Neural progenitor cell (in vitro differentiated cells): ENCODE data around the gene PCNT. TPM values are rescaled to one million over a fixed set of nuclear protein-coding genes. Genes with fewer than 3 reads are reported as not detected.
"Not testable (repeated sequence)": the region's sequence is repeated elsewhere in the genome, so short reads cannot be mapped to it uniquely, and the experiment has no call there.

Experiments
- DNase-seq: peaks from one replicate; pipeline ENCODE4 v3.0.0-alpha.2; 2016; ENCODE audit warnings: low spot score
- H2AFZ ChIP-seq: fragments of 200-600 bp; sonication (generic); replicated peaks from 2 replicates; pipeline ENCODE4 v1.6.1; 2016; ENCODE audit warnings: antibody characterized with exemption
- H3F3A ChIP-seq: fragments of 200-600 bp; sonication (generic); 2 replicates; pipeline ENCODE4 v1.6.1; 2016; ENCODE audit warnings: antibody characterized with exemption, low read depth
- H3K27ac ChIP-seq: fragments of 200-600 bp; sonication (generic); 2 replicates; pipeline ENCODE4 v1.5.1; 2016; ENCODE audit warnings: mild to moderate bottlenecking
- H3K27me3 ChIP-seq: fragments of 200-600 bp; sonication (generic); 2 replicates; pipeline ENCODE4 v1.6.1; 2016; ENCODE audit warnings: mild to moderate bottlenecking, moderate library complexity
- H3K36me3 ChIP-seq: fragments of 200-600 bp; sonication (generic); 2 replicates; pipeline ENCODE4 v1.5.1; 2016
- H3K4me1 ChIP-seq: fragments of 200-600 bp; sonication (generic); 2 replicates; pipeline ENCODE4 v1.6.1; 2016; ENCODE audit warnings: mixed run types
- H3K4me2 ChIP-seq: fragments of 200-600 bp; sonication (generic); 2 replicates; pipeline ENCODE4 v1.6.1; 2016
- H3K4me3 ChIP-seq: fragments of 200-600 bp; sonication (generic); 2 replicates; pipeline ENCODE4 v1.5.1; 2016
- H3K79me2 ChIP-seq: fragments of 200-600 bp; sonication (generic); 2 replicates; pipeline ENCODE4 v1.6.1; 2016; ENCODE audit warnings: low read depth
- H3K9ac ChIP-seq: fragments of 200-600 bp; sonication (generic); 2 replicates; pipeline ENCODE4 v1.6.1; 2016
- H3K9me3 ChIP-seq: fragments of 200-600 bp; sonication (generic); 2 replicates; pipeline ENCODE4 v1.5.1; 2016; ENCODE audit warnings: low read depth
- H4K20me1 ChIP-seq: fragments of 200-600 bp; sonication (generic); 2 replicates; pipeline ENCODE4 v1.6.1; 2016; ENCODE audit warnings: low read depth
- H3K27ac Mint-ChIP-seq: 3 replicates; pipeline ENCODE4 v1.8.0; 2021; ENCODE audit warnings: mixed read lengths
- H3K27me3 Mint-ChIP-seq: 2 replicates; pipeline ENCODE4 v1.8.0; 2022; ENCODE audit warnings: low read depth, mild to moderate bottlenecking, inconsistent platforms, moderate library complexity, mixed read lengths; ENCODE audit not compliant: insufficient read depth
- H3K36me3 Mint-ChIP-seq: 3 replicates; pipeline ENCODE4 v1.8.0; 2021; ENCODE audit warnings: mixed read lengths
- H3K4me1 Mint-ChIP-seq: 3 replicates; pipeline ENCODE4 v1.8.0; 2021; ENCODE audit warnings: mixed read lengths
- H3K4me3 Mint-ChIP-seq: 3 replicates; pipeline ENCODE4 v1.8.0; 2021; ENCODE audit warnings: mild to moderate bottlenecking, moderate library complexity, mixed read lengths
- H3K9me3 Mint-ChIP-seq: 3 replicates; pipeline ENCODE4 v1.8.0; 2020; ENCODE audit warnings: mixed read lengths
- EZH2 ChIP-seq: fragments of 200-600 bp; sonication (generic); IDR thresholded peaks from 2 replicates; pipeline ENCODE4 v1.6.1; 2017; ENCODE audit warnings: antibody characterized with exemption, mild to moderate bottlenecking, moderate library complexity
- EZH2phosphoT487 ChIP-seq: fragments of 200-600 bp; sonication (generic); IDR thresholded peaks from 2 replicates; pipeline ENCODE4 v1.6.1; 2017; ENCODE audit warnings: antibody characterized with exemption
- total RNA-seq: library from RNA; depleted of rRNA; stranded (reverse); fragments of >200 nt; gene quantifications from 2 replicates; pipeline ENCODE4 v1.2.3, GENCODE V29; 2015; ENCODE audit warnings: low replicate concordance
- TF ChIP-seq, protein P1 (sequence below): fragments of 200-600 bp; sonication (generic); IDR thresholded peaks from 2 replicates; pipeline ENCODE4 v1.5.1; 2017; ENCODE audit warnings: antibody characterized with exemption, mild to moderate bottlenecking

Gene PCNT
- total RNA-seq, 1 donor from 2014 or later: 42.0 TPM

DNA sequence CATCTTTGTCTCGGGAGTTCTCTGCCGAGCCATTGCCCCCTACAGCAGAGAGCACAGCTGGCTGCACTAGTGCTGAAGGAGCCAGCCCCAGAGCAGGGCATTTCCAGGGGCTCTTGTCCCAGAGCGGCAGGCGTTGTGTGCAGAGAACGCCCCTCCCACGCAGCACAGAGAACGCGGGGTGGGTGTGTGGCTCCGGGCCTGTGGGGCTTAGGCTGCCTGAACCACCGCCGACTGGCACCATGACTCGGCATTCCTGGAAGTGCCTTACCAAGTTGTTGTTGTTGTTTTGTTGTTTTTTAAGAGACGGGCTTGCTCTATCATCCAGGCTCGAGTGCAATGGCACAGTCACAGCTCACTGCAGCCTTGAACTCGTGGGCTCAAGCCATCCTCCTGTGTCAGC lies 119.0 kb downstream of the PCNT start:
- Histone ChIP-seq H3K79me2 (no peaks in the 10 kb centered on the region), H3F3A (no peaks in the 10 kb centered on the region), H2AFZ (no peak overlapping the region), H3K4me1 (no peaks in the 10 kb centered on the region), H3K27ac (no peak overlapping the region), H3K4me3 (no peak overlapping the region), H3K27me3 (no peaks in the 10 kb centered on the region), H3K9ac (no peak overlapping the region), H3K4me2 (no peak overlapping the region), H4K20me1 (no peaks in the 10 kb centered on the region), H3K9me3 (no peaks in the 10 kb centered on the region), H3K36me3 (peaks cover 3% of the 10 kb centered on the region)
- H3K27me3 Mint-ChIP-seq: no peaks in the 10 kb centered on the region
- H3K36me3 Mint-ChIP-seq: peaks cover 46% of the 10 kb centered on the region
- no peak for DNase-seq
- TF ChIP-seq EZH2phosphoT487: no peak
- TF ChIP-seq, protein P1, sequence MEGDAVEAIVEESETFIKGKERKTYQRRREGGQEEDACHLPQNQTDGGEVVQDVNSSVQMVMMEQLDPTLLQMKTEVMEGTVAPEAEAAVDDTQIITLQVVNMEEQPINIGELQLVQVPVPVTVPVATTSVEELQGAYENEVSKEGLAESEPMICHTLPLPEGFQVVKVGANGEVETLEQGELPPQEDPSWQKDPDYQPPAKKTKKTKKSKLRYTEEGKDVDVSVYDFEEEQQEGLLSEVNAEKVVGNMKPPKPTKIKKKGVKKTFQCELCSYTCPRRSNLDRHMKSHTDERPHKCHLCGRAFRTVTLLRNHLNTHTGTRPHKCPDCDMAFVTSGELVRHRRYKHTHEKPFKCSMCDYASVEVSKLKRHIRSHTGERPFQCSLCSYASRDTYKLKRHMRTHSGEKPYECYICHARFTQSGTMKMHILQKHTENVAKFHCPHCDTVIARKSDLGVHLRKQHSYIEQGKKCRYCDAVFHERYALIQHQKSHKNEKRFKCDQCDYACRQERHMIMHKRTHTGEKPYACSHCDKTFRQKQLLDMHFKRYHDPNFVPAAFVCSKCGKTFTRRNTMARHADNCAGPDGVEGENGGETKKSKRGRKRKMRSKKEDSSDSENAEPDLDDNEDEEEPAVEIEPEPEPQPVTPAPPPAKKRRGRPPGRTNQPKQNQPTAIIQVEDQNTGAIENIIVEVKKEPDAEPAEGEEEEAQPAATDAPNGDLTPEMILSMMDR: no peak
- no peak for TF ChIP-seq EZH2
- H3K4me3 Mint-ChIP-seq: no peak overlapping the region
- no peaks in the 10 kb centered on the region for H3K4me1 Mint-ChIP-seq
- H3K27ac Mint-ChIP-seq: no peak overlapping the region
- peaks cover 5% of the 10 kb centered on the region for H3K9me3 Mint-ChIP-seq

DNA sequence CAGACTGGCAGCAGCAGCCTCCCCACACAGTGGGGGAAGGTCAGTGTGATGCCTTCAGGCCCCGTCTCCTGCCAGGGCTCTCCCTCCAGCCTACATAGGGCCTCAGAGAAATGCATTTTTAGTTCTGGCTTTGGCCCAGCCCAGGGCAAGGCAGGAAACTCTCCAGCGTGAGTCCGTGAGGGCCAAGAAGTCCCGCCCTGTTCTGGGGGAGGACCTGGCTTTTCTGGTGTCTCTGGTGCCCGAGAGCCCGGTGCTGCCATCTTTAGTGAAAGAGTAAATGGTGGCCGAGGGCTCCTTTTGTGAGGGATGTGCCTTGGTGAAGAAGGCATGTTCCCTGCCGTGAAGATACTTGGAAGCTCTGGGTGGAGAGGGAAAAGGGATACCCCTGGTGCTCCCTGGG lies 120.0 kb downstream of the PCNT start:
- Histone ChIP-seq H3K27ac (peak overlapping the region; percentile 29), H3K36me3 (peaks cover 3% of the 10 kb centered on the region)
- no peak for DNase-seq

DNA sequence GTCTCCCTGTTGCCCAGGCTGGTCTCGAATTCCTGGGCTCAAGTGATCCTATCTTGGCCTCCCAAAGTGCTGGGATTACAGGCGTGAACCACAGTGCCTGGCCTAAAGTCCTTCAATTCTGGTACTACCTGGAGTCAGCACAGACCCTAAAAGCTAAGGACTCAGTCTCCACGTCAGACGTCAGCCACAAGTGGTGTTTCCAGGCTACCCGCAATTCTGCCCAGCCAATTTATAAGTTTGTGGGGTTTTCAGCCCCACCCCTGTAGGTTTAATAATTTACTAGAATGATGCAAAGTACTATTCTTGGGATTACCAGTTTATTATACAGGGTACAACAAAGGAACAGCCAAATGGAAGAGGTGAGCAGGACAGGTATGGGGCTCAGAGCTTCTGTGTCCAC lies 124.2 kb downstream of the PCNT start:
- Mint-ChIP-seq H3K4me1 (no peaks in the 10 kb centered on the region), H3K36me3 (peaks cover 63% of the 10 kb centered on the region), H3K9me3 (peaks cover 34% of the 10 kb centered on the region), H3K27me3 (peaks cover 5% of the 10 kb centered on the region), H3K4me3 (no peak overlapping the region), H3K27ac (no peak overlapping the region)
- Histone ChIP-seq H3K27me3 (no peaks in the 10 kb centered on the region), H3K9me3 (no peaks in the 10 kb centered on the region), H3K9ac (no peak overlapping the region), H2AFZ (no peak overlapping the region), H3K36me3 (peaks cover 3% of the 10 kb centered on the region), H3K4me2 (no peak overlapping the region), H3K4me3 (no peak overlapping the region), H4K20me1 (no peaks in the 10 kb centered on the region), H3K4me1 (no peaks in the 10 kb centered on the region), H3K79me2 (peaks cover 7% of the 10 kb centered on the region), H3F3A (no peaks in the 10 kb centered on the region), H3K27ac (no peak overlapping the region)
- DNase-seq: no peak
- no peak for TF ChIP-seq EZH2
- TF ChIP-seq, protein P1: no peak
- TF ChIP-seq EZH2phosphoT487: no peak

More for the DNA sequence above, 120.0 kb downstream of the PCNT start:
- Histone ChIP-seq H3K79me2 (no peaks in the 10 kb centered on the region), H3K9me3 (no peaks in the 10 kb centered on the region), H3K27me3 (no peaks in the 10 kb centered on the region), H3K4me2 (no peak overlapping the region), H3K4me3 (no peak overlapping the region), H2AFZ (no peak overlapping the region), H3F3A (no peaks in the 10 kb centered on the region), H3K9ac (no peak overlapping the region), H4K20me1 (no peaks in the 10 kb centered on the region), H3K4me1 (no peaks in the 10 kb centered on the region)
- Mint-ChIP-seq H3K36me3 (peaks cover 55% of the 10 kb centered on the region), H3K27me3 (no peaks in the 10 kb centered on the region), H3K4me1 (no peaks in the 10 kb centered on the region), H3K4me3 (no peak overlapping the region), H3K27ac (no peak overlapping the region), H3K9me3 (peaks cover 13% of the 10 kb centered on the region)
- TF ChIP-seq EZH2 (no peak), EZH2phosphoT487 (no peak)

- not testable (repeated sequence) for H3K9ac ChIP-seq, DNase-seq, H3K4me1 ChIP-seq, H3K79me2 ChIP-seq, H3K27me3 ChIP-seq, H3F3A ChIP-seq, H3K36me3 ChIP-seq, H3K4me3 Mint-ChIP-seq, H4K20me1 ChIP-seq, H2AFZ ChIP-seq, H3K4me3 ChIP-seq, H3K27ac Mint-ChIP-seq, H3K4me2 ChIP-seq, H3K27me3 Mint-ChIP-seq, H3K27ac ChIP-seq, H3K9me3 ChIP-seq, H3K4me1 Mint-ChIP-seq
- Mint-ChIP-seq H3K9me3 (peaks cover 36% of the 10 kb centered on the region), H3K36me3 (peaks cover 66% of the 10 kb centered on the region)
Observed at GRCh38 chr21:46448855-46449254, 124.9 kb downstream of the PCNT start.
